Measurements from ENCODE around the gene TNS1. TPM values are rescaled to one million over a fixed set of nuclear protein-coding genes. Genes with fewer than 3 reads are reported as not detected.
"Not testable (repeated sequence)": the region's sequence is repeated elsewhere in the genome, so short reads cannot be mapped to it uniquely, and the experiment has no call there.

The TNS1 gene
- polyA plus RNA-seq, 4 donors, result 57.5 to 82.9 (median 63.6) TPM

- DNase-seq (ENCODE audit: low read depth in 4 of 4, low spot score in 3 of 4), result no peak
Measured at GRCh38 chr2:218030409-218031195, 27.8 kb upstream of the TNS1 start.

- DNase-seq (ENCODE audit: low read depth in 4 of 4, low spot score in 3 of 4), result no peak
Measured at GRCh38 chr2:218029366-218030360, 26.9 kb upstream of the TNS1 start.

- DNase-seq (ENCODE audit: low read depth in 4 of 4, low spot score in 3 of 4), result no peak
Measured at GRCh38 chr2:218028562-218029348, 26.0 kb upstream of the TNS1 start.

- no peak for DNase-seq (ENCODE audit: low read depth in 4 of 4, low spot score in 3 of 4)
Measured at GRCh38 chr2:218028189-218028495, 25.3 kb upstream of the TNS1 start.

- no peak for DNase-seq (ENCODE audit: low read depth in 4 of 4, low spot score in 3 of 4)
Measured at GRCh38 chr2:218027426-218028188, 24.8 kb upstream of the TNS1 start.

GRCh38 chr2:218026676-218027425 is 24.1 kb upstream of the TNS1 start:
- DNase-seq (ENCODE audit: low read depth in 4 of 4, low spot score in 3 of 4), result no peak

- no peak for DNase-seq (ENCODE audit: low read depth in 4 of 4, low spot score in 3 of 4)
Measured at GRCh38 chr2:218026244-218026643, 23.4 kb upstream of the TNS1 start.

GRCh38 chr2:218024871-218025270 is 22.1 kb upstream of the TNS1 start:
- DNase-seq (ENCODE audit: low read depth in 4 of 4, low spot score in 3 of 4), result no peak

GRCh38 chr2:218024336-218024735 is 21.5 kb upstream of the TNS1 start:
- no peak for DNase-seq (ENCODE audit: low read depth in 4 of 4, low spot score in 3 of 4)

GRCh38 chr2:218023636-218024035 is 20.8 kb upstream of the TNS1 start:
- no peak for DNase-seq (ENCODE audit: low read depth in 4 of 4, low spot score in 3 of 4)

GRCh38 chr2:218022851-218023530 is 20.2 kb upstream of the TNS1 start:
- DNase-seq (ENCODE audit: low read depth in 4 of 4, low spot score in 3 of 4), result no peak

GRCh38 chr2:218022131-218022850 is 19.5 kb upstream of the TNS1 start:
- DNase-seq (ENCODE audit: low read depth in 4 of 4, low spot score in 3 of 4), result no peak

GRCh38 chr2:218021536-218022071 is 18.8 kb upstream of the TNS1 start:
- no peak for DNase-seq (ENCODE audit: low read depth in 4 of 4, low spot score in 3 of 4)

GRCh38 chr2:218020966-218021535 is 18.3 kb upstream of the TNS1 start:
- DNase-seq (ENCODE audit: low read depth in 4 of 4, low spot score in 3 of 4), result no peak

- no peak for DNase-seq (ENCODE audit: low read depth in 4 of 4, low spot score in 3 of 4)
Measured at GRCh38 chr2:218020281-218020680, 17.5 kb upstream of the TNS1 start.

- no peak for DNase-seq (ENCODE audit: low read depth in 4 of 4, low spot score in 3 of 4)
Measured at GRCh38 chr2:218019411-218020060, 16.7 kb upstream of the TNS1 start.

GRCh38 chr2:218018842-218019125 is 16.0 kb upstream of the TNS1 start:
- DNase-seq (ENCODE audit: low read depth in 4 of 4, low spot score in 3 of 4), result not testable (repeated sequence)
